Uterus (tissue), 4 donors: ENCODE measurements around the gene RBM10. TPM values are rescaled to one million over a fixed set of nuclear protein-coding genes. Genes with fewer than 3 reads are reported as not detected.

Source experiments
- DNase-seq, 2 donors: peaks; one replicate each; pipeline ENCODE4 v3.0.0-alpha.2; 2019 to 2020
- H3K27ac ChIP-seq, 2 donors: fragments of 200-600 bp; sonication (generic); 1 replicate in 1 of 2; 2 replicates in 1 of 2; pipeline ENCODE4 v1.5.1; 2016 to 2018
- H3K27me3 ChIP-seq, 2 donors: fragments of 200-600 bp; sonication (generic); one replicate each; pipeline ENCODE4 v1.5.1; 2018 to 2019; ENCODE audit warnings: control low read depth in 1 of 2
- H3K36me3 ChIP-seq, 2 donors: fragments of 200-600 bp; sonication (generic); one replicate each; pipeline ENCODE4 v1.5.1; 2019; ENCODE audit warnings: control low read depth in 1 of 2
- H3K4me1 ChIP-seq, 2 donors: fragments of 200-600 bp; sonication (generic); one replicate each; pipeline ENCODE4 v1.5.1; 2018 to 2019; ENCODE audit warnings: control low read depth in 1 of 2
- H3K4me3 ChIP-seq, 2 donors: fragments of 200-600 bp; sonication (generic); 1 replicate in 1 of 2; 2 replicates in 1 of 2; pipeline ENCODE4 v1.5.1; 2018 to 2019; ENCODE audit warnings: mild to moderate bottlenecking in 1 of 2
- H3K9me3 ChIP-seq, 2 donors: fragments of 200-600 bp; sonication (generic); one replicate each; pipeline ENCODE4 v1.5.1; 2019; ENCODE audit warnings: control low read depth in 1 of 2
- POLR2A ChIP-seq, 2 donors: fragments of 450-650 bp; IDR thresholded peaks; one replicate each; pipeline ENCODE4 v1.6.1; 2016; ENCODE audit warnings: antibody characterized with exemption in 2 of 2, mild to moderate bottlenecking in 1 of 2, moderate library complexity in 1 of 2
- intact Hi-C: fragments of 100-400 bp; cut with DNase I; formaldehyde crosslinking; loops from one replicate; pipeline ENCODE4 v1.15.1; 2023; ENCODE audit warnings: low total_unique reads
- total RNA-seq, 4 donors: library from RNA; depleted of rRNA in 3 of 4; stranded (reverse); fragments of >200 nt in 3 of 4; gene quantifications; one replicate each; pipeline versions ENCODE4 v1.1.0 to v1.2.4, GENCODE V29; 2014 to 2023
- TF ChIP-seq, protein P1 (sequence below), 4 experiments: fragments of 200-600 bp in 2 of 4; fragments of 450-650 bp in 2 of 4; sonication (generic) in 2 of 4; IDR thresholded peaks; one replicate each; pipeline ENCODE4 v1.5.1; 2016 to 2019; ENCODE audit warnings: antibody characterized with exemption in 4 of 4, mild to moderate bottlenecking in 2 of 4, moderate library complexity in 1 of 4
- donor health status: DM: yes; HTN: yes; CAD: no.

The RBM10 gene
- total RNA-seq, 4 donors from 2014 or later, result 4.4 to 45.4 (median 22.3) TPM

DNA sequence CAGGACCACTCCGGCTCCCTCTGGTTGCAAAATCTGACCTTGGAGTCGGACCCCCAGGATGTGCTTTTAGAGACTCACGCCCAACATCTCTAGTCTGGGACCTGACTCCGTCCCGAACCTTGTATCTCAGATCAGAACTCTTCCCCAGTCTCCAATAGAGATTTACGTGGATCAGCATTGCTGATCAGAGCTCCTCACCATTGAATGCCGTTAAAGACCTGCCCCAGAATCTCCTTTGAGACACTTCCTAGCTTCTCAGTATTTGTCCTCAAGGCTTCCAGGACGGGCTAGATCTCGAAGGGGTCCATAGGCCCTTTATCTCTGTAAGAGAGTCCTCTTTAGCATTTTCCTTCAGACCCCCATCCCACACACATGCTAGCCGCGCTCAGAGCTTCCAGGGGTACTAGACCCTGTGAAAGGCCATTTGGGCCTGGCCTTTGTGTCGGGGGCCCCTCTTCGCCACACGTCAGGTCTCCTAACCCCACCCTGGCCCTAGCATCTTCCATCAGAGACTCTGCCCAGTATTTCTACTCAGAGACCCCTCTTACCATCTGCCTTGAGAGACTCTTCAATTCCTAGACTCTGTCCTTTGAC, 49.3 kb downstream of the RBM10 start:
- no peak for TF ChIP-seq POLR2A (IDR thresholded peaks at IDR 0.05)
- TF ChIP-seq, protein P1, sequence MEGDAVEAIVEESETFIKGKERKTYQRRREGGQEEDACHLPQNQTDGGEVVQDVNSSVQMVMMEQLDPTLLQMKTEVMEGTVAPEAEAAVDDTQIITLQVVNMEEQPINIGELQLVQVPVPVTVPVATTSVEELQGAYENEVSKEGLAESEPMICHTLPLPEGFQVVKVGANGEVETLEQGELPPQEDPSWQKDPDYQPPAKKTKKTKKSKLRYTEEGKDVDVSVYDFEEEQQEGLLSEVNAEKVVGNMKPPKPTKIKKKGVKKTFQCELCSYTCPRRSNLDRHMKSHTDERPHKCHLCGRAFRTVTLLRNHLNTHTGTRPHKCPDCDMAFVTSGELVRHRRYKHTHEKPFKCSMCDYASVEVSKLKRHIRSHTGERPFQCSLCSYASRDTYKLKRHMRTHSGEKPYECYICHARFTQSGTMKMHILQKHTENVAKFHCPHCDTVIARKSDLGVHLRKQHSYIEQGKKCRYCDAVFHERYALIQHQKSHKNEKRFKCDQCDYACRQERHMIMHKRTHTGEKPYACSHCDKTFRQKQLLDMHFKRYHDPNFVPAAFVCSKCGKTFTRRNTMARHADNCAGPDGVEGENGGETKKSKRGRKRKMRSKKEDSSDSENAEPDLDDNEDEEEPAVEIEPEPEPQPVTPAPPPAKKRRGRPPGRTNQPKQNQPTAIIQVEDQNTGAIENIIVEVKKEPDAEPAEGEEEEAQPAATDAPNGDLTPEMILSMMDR (IDR thresholded peaks at IDR 0.05), result no peak
- Histone ChIP-seq H3K36me3 (no peaks in the 10 kb centered on the region), H3K4me3 (peak overlapping the region; percentile 90 to 94), H3K27ac (peak overlapping the region; percentile 98 to 99), H3K4me1 (peaks cover 3 to 15% of the 10 kb centered on the region in 2 donors), H3K9me3 (no peaks in the 10 kb centered on the region), H3K27me3 (no peaks in the 10 kb centered on the region)
- intact Hi-C loops, result loop anchor here (10.0 kb wide), 1 partner anchor 191 kb away; no protein-coding TSS in a partner anchor
- DNase-seq, result no peak

GRCh38 chrX:47196098-47196497, 51.1 kb downstream of the RBM10 start:
- Histone ChIP-seq H3K4me1 (peaks cover 3 to 15% of the 10 kb centered on the region in 2 donors), H3K36me3 (no peaks in the 10 kb centered on the region), H3K4me3 (no peak overlapping the region), H3K27ac (no peak overlapping the region), H3K9me3 (no peaks in the 10 kb centered on the region), H3K27me3 (no peaks in the 10 kb centered on the region)
- no peak for TF ChIP-seq POLR2A (IDR thresholded peaks at IDR 0.05)
- TF ChIP-seq, protein P1 (IDR thresholded peaks at IDR 0.05), result no peak
- intact Hi-C loops, result loop anchor here (10.0 kb wide), 1 partner anchor 189 kb away; no protein-coding TSS in a partner anchor
- DNase-seq, result no peak

DNA sequence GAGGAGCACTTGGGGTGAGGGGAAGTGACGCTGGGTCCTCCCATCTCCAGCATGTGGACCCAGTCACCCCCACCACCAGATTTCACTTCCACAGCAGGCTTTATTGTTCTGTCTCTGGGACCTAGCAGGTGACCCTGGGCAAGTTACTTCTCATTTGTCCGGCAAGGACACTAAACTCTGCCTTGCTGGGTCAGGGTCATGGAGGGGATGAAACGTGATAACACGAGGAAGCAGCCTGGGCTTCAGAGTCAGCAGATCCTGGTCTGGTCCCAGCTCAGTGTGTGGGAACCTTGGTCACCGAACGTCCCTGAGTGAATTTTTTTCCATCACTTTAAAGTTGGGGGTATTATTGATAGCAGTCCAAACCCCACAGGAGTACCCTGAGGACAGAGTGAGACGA, 52.5 kb downstream of the RBM10 start:
- Histone ChIP-seq H3K27ac (no peak overlapping the region), H3K27me3 (no peaks in the 10 kb centered on the region), H3K4me3 (no peak overlapping the region), H3K4me1 (peaks cover 3 to 15% of the 10 kb centered on the region in 2 donors), H3K9me3 (no peaks in the 10 kb centered on the region), H3K36me3 (no peaks in the 10 kb centered on the region)
- DNase-seq, result no peak
- intact Hi-C loops, result loop anchor here (10.0 kb wide), 1 partner anchor 187 kb away; no protein-coding TSS in a partner anchor
- TF ChIP-seq, protein P1 (IDR thresholded peaks at IDR 0.05), result no peak
- TF ChIP-seq POLR2A (IDR thresholded peaks at IDR 0.05), result no peak

DNA sequence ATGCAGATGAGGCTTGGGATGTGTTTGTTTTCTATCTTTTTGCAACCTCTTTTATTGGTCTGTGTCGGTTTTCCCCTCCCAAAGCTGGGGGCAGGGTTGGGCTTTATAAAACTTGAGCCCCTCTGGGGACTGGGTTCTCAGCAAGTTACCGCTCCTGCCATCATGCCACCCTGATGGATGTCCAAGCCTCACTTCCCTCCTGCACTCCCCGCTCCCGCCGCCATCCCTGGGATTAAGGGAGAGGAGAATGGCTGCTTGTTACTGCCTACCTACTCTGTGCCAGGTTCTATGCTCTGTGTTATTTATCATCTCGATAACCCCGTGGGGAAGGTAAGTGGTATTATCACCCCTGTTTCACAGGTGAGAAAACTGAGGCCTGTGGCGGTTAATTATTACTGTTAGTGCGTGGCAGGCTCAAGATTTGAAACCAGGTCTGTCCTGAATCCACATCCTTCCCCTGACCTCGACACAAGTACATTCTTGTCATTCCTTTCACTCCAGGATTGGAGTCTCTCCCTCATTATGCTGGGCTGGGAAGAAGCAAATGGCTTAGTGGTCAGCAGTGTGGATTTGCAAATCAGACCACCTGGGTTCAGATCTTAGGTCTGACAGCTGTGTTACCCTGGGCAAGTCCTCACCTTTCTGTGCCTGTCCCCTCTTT, 53.1 kb downstream of the RBM10 start:
- intact Hi-C loops, result loop anchor here (10.0 kb wide), 1 partner anchor 187 kb away; no protein-coding TSS in a partner anchor
- peak overlapping the region in 1 of 2 donors; percentile 2 for H3K27ac ChIP-seq
- H3K36me3 ChIP-seq, result no peaks in the 10 kb centered on the region

More for the DNA sequence above, 53.1 kb downstream of the RBM10 start:
- H3K27me3 ChIP-seq, result no peaks in the 10 kb centered on the region
- DNase-seq, result no peak
- no peak overlapping the region for H3K4me3 ChIP-seq
- TF ChIP-seq, protein P1 (IDR thresholded peaks at IDR 0.05), result no peak
- no peak for TF ChIP-seq POLR2A (IDR thresholded peaks at IDR 0.05)
- H3K9me3 ChIP-seq, result no peaks in the 10 kb centered on the region
- peaks cover 3 to 15% of the 10 kb centered on the region in 2 donors for H3K4me1 ChIP-seq
